Measurements from ENCODE around the gene ZBBX.

ZBBX gene

DNA sequence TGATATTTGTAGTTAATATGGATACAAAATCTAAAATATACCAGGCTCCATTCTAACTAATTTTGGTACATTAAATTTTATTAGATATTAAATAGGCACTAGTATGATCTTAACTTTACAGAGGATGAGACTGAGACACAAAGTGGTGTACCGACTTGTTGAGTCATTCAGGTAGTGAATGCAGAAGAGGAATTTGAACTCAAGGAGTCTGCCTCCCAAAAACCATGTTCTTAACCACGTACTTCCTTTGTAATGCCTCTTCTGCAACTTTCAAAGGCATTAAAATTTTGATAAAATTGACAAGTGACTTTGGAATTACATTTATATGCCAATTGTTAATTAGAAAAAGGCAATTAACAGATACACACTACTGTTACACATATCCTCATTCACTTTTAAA is 61.8 kb downstream of the ZBBX start:
- no peak for DNase-seq (ENCODE audit: low read depth)

DNA sequence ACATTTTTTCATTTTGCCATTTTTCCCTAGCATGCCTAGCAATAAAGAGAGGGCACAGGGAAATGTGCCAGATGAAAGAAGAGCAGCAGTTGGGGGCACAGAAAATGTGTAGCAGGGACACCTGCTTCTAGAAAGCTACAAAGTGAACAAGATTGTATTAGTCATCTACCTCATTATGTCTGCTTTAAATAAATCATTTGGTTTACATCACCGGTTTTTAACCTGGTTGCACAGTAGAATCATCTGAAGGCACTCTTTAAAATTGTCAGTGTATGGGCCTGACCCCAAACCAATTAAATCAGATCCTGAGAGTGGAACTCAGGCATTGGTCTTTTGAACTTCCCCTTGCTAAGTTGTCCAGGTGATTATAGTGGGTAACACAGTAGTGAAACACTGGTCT is 73.8 kb downstream of the ZBBX start:
- no peak for DNase-seq (ENCODE audit: low read depth)

DNA sequence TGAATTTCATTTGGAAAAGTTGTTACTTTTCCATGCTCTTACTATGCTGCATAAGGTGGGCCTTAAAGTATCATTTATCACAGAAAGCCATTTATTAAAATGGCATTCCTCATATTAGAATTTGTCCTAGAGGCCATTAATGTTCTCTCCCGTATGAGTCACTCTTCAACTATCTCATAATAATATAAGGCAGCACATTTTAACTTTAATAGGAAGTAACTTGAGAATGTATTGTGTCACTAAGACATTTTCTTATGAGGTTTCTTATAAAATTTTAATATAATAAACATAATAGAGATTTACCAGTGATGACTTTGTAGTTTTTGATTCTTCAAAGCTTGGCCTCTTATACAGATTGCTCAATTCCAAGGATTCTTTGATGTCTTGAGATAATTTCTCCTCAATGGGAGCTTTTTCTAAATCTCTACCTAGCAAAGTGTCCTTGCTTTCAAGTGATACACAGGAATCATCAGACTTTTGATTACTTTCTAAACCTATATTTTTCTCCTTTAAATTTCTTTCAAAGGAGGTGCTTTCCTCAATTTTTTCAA is 74.7 kb downstream of the ZBBX start:
- DNase-seq (ENCODE audit: low read depth): no peak

DNA sequence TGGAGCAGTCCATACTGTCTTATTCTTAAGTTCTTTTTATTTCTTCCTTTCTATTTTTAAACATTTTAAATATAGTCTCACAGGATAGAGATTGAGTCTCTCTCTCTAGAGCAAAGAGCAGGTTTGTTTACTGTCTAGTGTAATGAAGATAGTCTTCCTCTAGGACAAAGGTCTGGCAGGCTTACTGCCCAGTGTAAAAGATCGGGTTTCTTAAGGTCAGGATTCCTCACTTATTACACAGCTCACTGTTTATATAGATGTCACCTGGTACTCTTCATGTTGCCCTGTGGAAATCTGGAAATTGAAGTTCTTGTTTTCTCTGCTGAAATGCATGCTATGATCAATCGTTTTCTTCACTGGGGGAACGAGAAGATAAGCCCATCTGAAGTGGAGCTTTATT is 76.0 kb downstream of the ZBBX start:
- DNase-seq (ENCODE audit: low read depth): no peak

DNA sequence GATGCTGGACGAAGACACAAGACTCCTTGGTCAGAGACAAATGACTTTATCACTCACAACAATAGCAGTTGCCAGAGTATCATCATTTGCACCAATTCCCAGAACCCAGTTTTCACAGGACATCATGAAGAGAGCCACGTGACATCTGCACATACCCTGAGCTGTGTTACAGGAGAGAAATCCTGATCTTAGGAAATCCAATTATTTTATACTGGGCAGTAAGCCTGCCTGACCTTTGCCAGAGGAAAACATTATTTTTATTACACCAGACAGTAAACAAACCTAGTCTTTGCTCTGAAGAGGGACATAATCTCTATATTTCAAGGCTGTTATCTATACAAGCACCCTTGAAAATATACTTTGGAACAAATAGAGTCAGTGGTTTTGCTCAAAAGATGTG is 77.4 kb downstream of the ZBBX start:
- no peak for DNase-seq (ENCODE audit: low read depth)

DNA sequence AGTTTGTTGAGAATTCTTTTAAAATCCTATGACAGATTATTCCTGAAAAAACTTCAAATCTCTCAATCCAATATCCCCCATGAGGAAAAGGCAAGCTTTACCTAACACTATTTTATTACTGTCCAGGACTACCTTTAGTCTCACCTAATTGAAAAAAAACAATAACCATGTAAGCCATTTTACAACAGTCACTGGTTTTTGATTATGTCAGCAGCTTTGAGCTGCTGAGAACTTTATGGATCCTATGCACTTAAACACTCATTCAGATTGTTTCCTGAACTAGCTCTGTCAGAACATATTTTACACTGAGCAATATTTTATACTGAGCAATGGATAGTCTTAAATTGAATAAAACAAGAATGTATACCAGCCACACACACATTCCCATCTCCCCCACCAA is 79.9 kb downstream of the ZBBX start:
- no peak for DNase-seq (ENCODE audit: low read depth)

DNA sequence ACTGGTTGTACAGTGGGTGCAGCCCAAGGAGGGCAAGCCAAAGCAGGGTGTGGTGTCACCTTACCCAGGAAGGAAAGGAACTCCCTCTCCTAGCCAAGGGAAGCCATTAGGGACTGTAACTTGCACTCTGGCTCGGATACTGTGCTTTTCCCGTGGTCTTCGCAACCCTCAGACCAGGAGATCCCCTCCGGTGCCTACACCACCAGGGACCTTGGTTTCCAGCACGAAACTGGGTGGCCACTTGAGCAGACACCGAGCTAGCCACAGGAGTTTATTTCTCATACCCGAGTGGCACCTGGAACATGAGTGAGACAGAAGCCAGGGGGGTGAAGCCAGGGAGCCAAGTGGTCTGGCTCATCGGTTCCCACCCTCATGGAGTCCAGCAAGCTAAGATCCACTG is 90.7 kb downstream of the ZBBX start:
- DNase-seq (ENCODE audit: low read depth): no peak

DNA sequence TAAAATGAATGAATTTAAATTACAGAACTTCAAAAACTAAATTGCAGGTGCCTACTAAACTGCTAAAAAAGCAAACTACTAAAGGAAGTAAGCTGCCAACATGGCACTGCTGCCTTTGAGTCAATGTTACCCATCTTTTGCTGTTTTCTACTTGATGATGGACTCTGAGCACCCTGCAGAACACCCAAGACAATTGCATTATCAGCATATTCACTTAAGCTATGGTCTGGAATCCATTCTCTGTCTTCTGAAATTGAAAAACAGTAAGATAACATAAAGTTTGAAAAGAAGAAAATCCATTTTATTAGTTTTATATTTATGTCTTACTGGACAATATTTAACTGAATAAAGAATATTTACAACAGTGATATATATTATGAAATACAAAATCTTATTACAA is 91.4 kb downstream of the ZBBX start:
- DNase-seq (ENCODE audit: low read depth): no peak

DNA sequence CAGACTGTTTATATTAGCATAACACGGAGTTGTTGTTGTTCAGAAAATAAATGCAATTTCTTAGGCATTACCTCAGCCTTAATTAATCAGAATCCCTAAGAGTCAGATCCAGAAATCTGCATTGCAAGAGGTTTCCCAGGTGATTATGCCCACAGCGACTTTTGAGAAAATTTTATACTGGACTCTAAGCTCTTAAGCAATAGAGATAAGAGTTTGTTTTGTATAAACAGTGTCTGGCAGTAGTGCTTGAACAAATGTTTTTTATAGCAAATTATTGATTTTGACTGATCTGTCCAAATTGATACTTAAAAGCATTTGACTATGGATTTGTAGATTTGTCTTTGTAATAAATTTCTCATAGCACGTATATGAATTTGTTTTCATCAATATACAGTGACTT is 92.8 kb downstream of the ZBBX start:
- DNase-seq (ENCODE audit: low read depth): no peak

DNA sequence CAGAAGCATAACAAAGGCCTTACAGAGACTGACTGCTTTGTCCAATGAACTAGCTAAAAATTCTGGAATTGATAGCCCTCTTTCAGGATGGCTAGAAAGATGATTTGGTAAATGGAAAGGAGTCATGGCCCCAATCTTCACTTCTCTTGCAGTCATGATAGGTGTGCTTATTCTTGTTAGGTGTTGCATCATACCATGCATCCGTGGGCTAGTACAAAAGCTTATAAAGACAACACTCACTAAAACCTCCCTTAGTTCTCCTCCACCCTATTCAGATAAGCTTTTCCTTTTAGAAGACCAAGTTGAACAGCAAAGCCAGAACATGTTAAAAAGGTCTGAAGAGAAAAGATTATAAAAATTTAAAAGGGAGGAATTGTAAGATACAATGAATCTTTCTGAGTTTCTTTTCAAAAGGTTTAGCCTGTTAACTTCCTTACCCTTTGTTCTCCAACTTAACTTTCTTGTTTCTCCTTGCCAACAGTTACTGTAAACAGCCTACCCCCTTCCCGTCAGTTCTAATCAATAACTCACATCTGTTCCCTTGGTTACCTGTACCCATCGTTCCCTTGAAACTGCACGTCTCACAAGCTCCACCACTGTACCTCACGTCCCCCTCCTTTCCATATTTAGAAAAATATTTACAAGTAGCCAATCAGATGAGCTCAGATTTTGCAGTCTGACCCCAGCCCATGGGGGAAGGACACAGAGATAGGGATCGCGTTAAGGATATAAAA is 105.8 kb downstream of the ZBBX start:
- no peak for DNase-seq (ENCODE audit: low read depth)

DNA sequence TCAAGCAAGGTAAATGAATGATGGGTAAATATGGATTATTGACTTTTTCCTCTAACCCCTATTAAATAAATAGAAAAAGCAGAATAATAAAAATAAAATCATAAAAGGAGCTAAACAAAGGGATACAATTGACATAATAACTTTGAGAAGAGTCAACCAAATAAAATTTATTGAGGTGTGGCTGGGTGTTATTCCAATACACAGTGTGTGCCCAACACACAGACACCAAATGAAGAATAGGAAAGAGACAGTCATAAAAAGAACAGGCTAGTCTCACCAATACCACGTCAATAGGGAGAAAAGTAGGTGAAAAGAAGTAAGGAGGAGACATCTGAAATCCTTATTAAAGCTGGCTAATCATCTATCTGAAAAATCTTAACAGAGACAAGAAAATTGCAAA is 127.1 kb downstream of the ZBBX start:
- no peak for DNase-seq (ENCODE audit: low read depth)

DNA sequence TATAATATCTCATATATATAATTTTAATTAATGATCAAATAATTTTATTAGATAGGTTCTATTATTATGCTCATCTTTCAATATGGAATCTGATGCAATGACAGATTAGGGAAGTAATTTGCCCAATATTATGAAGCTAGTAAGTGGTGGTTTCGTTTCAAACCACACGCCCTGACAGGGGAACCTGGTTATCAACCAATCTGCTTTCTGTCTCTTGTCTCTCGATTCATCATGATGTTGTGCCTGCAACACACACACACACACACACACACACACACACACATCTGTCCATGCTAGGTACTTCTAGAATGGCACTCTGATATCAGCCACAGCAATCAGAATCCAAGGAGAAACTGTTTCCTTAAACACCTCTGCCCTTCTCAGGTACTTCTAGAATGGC is 128.4 kb downstream of the ZBBX start:
- no peak for DNase-seq (ENCODE audit: low read depth)

DNA sequence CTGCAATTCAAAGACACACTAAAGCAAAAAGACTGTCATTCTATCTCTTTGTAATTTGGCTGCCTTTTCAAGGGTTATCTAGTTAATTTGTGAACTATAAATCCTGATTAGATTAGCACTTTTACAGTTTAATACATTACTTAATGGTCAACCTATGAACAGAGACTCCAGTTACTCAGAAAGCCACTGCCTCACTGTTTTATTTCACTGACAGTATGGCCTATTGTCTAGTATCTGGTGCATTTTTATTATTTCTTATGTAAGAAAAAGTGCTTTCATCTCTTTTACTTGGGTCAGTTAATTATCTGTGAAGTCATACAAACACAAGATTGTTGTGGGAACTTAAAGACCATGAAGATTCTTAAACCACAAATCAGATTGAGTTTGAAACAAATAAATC is 133.8 kb downstream of the ZBBX start:
- no peak for DNase-seq (ENCODE audit: low read depth)

DNA sequence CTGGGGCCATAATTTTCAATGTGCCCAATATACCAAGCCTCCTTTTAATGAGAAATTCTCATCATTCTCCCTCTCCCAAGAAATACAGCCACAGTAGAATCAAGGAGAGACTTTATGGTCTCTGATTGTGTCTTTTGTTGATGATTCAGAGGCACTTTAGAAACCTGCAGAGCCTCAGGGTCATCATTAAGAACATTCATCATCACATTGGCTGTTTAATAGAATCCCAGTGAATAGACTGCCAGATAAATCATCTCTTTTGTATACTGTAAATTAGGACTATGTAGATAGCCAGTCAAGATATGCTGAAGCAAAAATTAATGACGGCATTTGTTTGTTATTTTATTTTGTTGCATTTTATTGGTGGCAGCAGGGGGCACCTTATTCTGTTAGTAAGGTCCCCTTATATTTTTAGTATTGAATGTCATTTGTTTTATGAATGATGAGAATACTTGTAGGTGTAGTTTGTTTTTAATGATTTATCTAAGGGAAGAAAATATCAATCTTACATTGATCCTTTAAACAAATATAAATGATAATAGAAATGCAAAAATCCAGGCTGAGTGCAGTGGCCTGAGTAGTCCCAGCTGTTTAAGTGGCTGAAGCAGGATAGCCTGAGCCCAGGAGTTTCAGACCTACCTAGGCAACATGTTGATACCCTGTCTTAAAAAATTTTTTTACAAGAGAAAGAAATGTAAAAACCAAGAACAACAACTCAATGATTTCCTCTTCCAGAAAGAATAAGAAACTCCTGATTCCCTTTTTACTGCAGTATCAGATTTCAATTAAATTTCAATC is 138.8 kb downstream of the ZBBX start:
- DNase-seq (ENCODE audit: low read depth): no peak

DNA sequence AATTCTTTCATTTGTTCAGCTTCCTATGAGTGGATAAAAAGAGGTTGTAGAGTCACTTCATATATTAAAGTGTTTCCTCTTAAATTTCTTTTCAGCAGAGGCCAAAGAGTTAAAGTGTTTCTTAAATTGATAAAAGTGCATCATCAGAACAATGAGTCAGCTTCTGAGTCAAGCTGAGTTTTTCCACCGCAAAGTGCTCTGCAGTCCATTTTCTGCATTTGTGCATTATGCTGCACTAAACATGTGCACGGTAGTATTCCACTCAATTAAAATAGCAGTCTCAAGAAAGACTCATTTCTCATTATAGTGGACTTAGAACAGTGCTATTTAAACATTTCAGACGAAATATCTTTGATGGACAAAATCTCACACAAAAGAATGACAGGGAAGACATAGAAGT is 152.0 kb downstream of the ZBBX start:
- DNase-seq (ENCODE audit: low read depth): no peak

DNA sequence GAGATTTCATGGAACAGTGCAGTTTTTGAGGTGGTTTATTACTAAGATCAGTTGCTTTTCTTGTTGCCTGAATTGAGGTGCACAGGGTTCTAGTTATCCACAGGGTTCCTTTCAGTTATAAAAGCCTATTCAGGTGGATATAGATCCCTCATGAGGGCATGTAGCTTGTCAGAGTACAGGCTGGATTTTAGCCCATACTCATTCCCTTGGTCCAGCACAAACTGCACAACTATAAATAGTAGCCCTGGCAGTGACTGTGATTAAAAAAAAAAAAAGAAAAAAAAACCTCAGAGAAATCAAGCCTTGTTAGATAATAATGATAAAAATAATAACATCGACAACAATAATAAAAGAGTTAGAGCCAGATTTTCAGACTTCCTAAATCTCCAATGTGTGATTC is 154.3 kb downstream of the ZBBX start:
- no peak for DNase-seq (ENCODE audit: low read depth)

DNA sequence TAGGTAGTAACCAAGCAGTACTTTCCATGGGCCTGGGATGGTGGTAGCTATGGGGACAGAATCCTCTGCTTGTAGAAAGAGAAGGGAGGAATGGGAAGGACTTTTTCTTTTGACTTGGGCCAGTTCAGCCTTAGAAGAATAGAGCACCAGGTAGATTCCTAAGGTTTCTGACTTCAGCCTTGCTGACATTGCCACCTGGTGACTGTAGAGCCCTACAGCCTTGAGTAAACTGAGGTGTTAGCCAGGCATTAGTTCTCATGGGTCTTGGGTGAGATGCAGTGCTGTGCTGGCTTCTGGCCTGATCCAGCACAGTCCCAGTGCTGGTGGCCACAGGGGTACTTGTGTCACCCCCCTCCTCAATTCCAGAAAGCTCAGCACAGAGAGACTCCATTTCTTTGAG is 171.1 kb downstream of the ZBBX start:
- no peak for DNase-seq (ENCODE audit: low read depth)

DNA sequence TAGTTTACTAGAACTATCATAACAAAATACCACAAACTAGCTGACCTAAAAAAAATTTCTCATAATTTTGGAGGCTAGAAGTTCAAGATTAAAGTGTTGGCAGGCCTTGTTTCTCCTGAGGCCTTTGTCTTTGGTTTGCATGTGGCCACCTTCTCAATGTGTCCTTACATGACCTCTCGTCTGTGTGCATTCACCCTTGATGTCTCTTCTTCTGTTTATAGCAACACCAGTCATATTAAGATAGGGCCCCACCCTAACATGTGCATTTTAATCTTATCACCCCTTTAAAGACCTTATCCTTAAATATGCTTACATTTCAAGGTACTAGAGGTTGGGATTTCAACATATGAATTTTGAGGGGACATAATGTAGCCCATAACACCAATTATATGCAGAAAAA is 177.0 kb downstream of the ZBBX start:
- no peak for DNase-seq (ENCODE audit: low read depth)

DNA sequence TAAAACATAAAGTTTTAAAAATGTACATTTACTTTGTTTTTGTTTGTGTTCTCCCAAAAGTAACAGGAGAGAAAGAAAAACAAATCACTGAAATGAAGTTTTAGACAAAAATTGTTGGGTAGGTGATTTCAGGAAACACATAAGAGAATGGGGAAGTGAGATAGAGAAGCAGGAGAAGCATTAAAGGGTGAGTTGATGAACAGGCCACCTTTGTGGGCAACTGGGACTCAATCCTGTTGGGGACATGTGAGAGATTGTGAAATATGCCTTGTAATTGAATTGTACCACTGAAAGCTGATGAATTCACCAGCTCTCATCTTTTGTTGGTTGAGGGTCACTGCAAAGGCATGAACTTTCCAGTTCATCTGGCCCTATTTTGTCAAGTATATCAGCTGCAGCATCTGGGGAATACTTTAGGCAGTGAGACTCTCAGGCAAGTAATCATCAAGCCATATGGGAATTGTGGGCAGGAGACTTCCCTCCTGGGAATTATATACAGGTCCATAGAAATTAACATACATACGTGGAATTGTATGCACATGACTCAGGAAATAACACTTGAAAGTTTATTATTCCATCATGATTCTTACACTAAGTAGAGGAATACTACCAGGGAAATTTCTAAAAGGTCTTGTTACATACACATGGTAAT is 181.0 kb downstream of the ZBBX start:
- no peak for DNase-seq (ENCODE audit: low read depth)

All from activated gamma-delta T cell treated with anti-CD3 and anti-CD28 coated beads, Interleukin-2, amount 50 U/mL, for 16 hours (primary cell).